Smooth muscle cell (in vitro differentiated cells): Measurements from ENCODE around the gene IL19. TPM values are rescaled to one million over a fixed set of nuclear protein-coding genes. Genes with fewer than 3 reads are reported as not detected.

Experiments used
- DNase-seq: peaks from one replicate; lab custom pipeline; 2025; ENCODE audit not compliant: unreplicated experiment; lab: John Stamatoyannopoulos, UW
- H2AFZ ChIP-seq: fragments of 200-600 bp; sonication (generic); 2 replicates; pipeline ENCODE4 v1.6.0; 2016; ENCODE audit warnings: antibody characterized with exemption, low read depth, mild to moderate bottlenecking
- H3F3A ChIP-seq: fragments of 200-600 bp; sonication (generic); 2 replicates; pipeline ENCODE4 v1.6.0; 2017; ENCODE audit warnings: antibody characterized with exemption, low read depth
- H3K27ac ChIP-seq: fragments of 200-600 bp; sonication (generic); 2 replicates; pipeline ENCODE4 v1.5.1; 2016; ENCODE audit warnings: low read depth, mild to moderate bottlenecking
- H3K27me3 ChIP-seq: fragments of 200-600 bp; sonication (generic); 2 replicates; pipeline ENCODE4 v1.6.1; 2016; ENCODE audit warnings: low read depth, mild to moderate bottlenecking
- H3K36me3 ChIP-seq: fragments of 200-600 bp; sonication (generic); 2 replicates; pipeline ENCODE4 v1.5.1; 2016; ENCODE audit warnings: low read depth
- H3K4me1 ChIP-seq: fragments of 200-600 bp; sonication (generic); 2 replicates; pipeline ENCODE4 v1.5.1; 2016; ENCODE audit warnings: low read depth
- H3K4me2 ChIP-seq: fragments of 200-600 bp; sonication (generic); 2 replicates; pipeline ENCODE4 v1.6.0; 2016; ENCODE audit warnings: mild to moderate bottlenecking
- H3K4me3 ChIP-seq: fragments of 200-600 bp; sonication (generic); 2 replicates; pipeline ENCODE4 v1.5.1; 2016; ENCODE audit warnings: mild to moderate bottlenecking
- H3K79me2 ChIP-seq: fragments of 200-600 bp; sonication (generic); 2 replicates; pipeline ENCODE4 v1.6.0; 2016; ENCODE audit warnings: low read depth, mild to moderate bottlenecking
- H3K9ac ChIP-seq: fragments of 200-600 bp; sonication (generic); 2 replicates; pipeline ENCODE4 v1.6.0; 2016; ENCODE audit warnings: low read depth
- H3K9me3 ChIP-seq: fragments of 200-600 bp; sonication (generic); replicated peaks from 2 replicates; pipeline ENCODE4 v1.5.1; 2016; ENCODE audit warnings: low read depth
- H4K20me1 ChIP-seq: fragments of 200-600 bp; sonication (generic); 2 replicates; pipeline ENCODE4 v1.6.0; 2016; ENCODE audit warnings: low read depth
- CTCF ChIP-seq: fragments of 200-600 bp; sonication (generic); IDR thresholded peaks from 2 replicates; pipeline ENCODE4 v1.5.1; 2017; ENCODE audit warnings: borderline replicate concordance, mild to moderate bottlenecking, antibody characterized with exemption; ENCODE audit not compliant: insufficient read depth, poor library complexity, severe bottlenecking
- WGBS: methylation state at CpG from one replicate; pipeline ENCODE4 v1.1.7; 2016; ENCODE audit warnings: low lambda C conversion rate; 5-methylcytosine and 5-hydroxymethylcytosine counted together
- polyA plus RNA-seq: library from polyadenylated mRNA; unstranded; fragments of >200 nt; fragmentation: Nextera tagmentation; extraction: Ambion mirVana; gene quantifications from 2 replicates; pipeline ENCODE4 v1.2.1, GENCODE V29; 2016
- total RNA-seq: library from RNA; depleted of rRNA; stranded (reverse); fragments of >200 nt; gene quantifications from 2 replicates; pipeline ENCODE4 v1.2.3, GENCODE V29; 2014

Gene IL19
- total and polyA plus RNA-seq, 2 experiments from 2014 or later = 0.35 TPM; not detected in 1

- no peaks in the 10 kb centered on the region for H3K79me2 ChIP-seq
- WGBS = 93% methylated on average over 2 of the region's 2 CpGs
- no peak for TF ChIP-seq CTCF
- no peaks in the 10 kb centered on the region for H3K36me3 ChIP-seq
- no peaks in the 10 kb centered on the region for H3F3A ChIP-seq
- H4K20me1 ChIP-seq = no peaks in the 10 kb centered on the region
- H3K27ac ChIP-seq = no peak overlapping the region
- DNase-seq = no peak
- no peak overlapping the region for H2AFZ ChIP-seq
- no peaks in the 10 kb centered on the region for H3K9me3 ChIP-seq
- H3K27me3 ChIP-seq = no peaks in the 10 kb centered on the region
- H3K4me2 ChIP-seq = no peak overlapping the region
- H3K4me3 ChIP-seq = no peak overlapping the region
- no peak overlapping the region for H3K9ac ChIP-seq
- no peaks in the 10 kb centered on the region for H3K4me1 ChIP-seq
Measured at GRCh38 chr1:206829875-206830274, 59.3 kb downstream of the IL19 start.

GRCh38 chr1:206831650-206832049, 61.1 kb downstream of the IL19 start:
- DNase-seq = no peak
- H3K27me3 ChIP-seq = no peaks in the 10 kb centered on the region
- no peak overlapping the region for H3K27ac ChIP-seq
- H3F3A ChIP-seq = no peaks in the 10 kb centered on the region
- no peak overlapping the region for H2AFZ ChIP-seq
- no peaks in the 10 kb centered on the region for H3K36me3 ChIP-seq
- no peak overlapping the region for H3K9ac ChIP-seq
- no peaks in the 10 kb centered on the region for H3K4me1 ChIP-seq
- no peaks in the 10 kb centered on the region for H3K79me2 ChIP-seq
- no peak for TF ChIP-seq CTCF
- no peak overlapping the region for H3K4me3 ChIP-seq
- no peak overlapping the region for H3K4me2 ChIP-seq
- H4K20me1 ChIP-seq = no peaks in the 10 kb centered on the region
- WGBS = 92% methylated on average over 4 of the region's 4 CpGs
- no peaks in the 10 kb centered on the region for H3K9me3 ChIP-seq

DNA sequence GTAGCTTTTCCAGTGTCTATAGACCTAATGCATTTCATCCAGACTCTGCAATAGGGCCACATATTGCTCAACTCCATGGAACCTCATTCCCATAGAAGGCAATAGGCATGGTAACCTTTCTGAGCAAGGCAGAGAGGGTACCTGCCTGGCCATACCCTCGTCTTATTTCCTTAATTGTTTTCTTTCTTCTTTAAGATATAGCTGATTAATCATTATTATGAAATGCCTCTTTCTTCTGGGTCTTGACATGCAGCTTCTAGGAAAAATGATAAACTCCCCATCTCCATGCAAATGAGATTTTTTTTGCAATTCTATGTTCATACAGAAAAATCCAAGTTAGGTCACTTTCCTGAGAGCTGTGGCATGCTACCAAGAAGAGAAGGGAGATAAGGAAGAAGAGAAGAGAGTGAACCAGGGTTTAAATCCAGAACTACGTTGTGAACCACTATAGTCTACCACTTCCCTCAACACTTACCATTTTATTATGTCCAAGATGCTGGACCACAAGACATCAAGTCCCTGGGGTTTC, 61.8 kb downstream of the IL19 start:
- WGBS = 71% methylated on average over 2 of the region's 2 CpGs
- H3K36me3 ChIP-seq = no peaks in the 10 kb centered on the region
- TF ChIP-seq CTCF = no peak
- H3K9ac ChIP-seq = no peak overlapping the region
- H3K9me3 ChIP-seq = no peaks in the 10 kb centered on the region
- H4K20me1 ChIP-seq = no peaks in the 10 kb centered on the region
- no peak overlapping the region for H3K27ac ChIP-seq
- H3K27me3 ChIP-seq = no peaks in the 10 kb centered on the region
- DNase-seq = no peak
- no peak overlapping the region for H2AFZ ChIP-seq
- no peak overlapping the region for H3K4me3 ChIP-seq
- H3K4me1 ChIP-seq = no peaks in the 10 kb centered on the region
- no peaks in the 10 kb centered on the region for H3K79me2 ChIP-seq
- H3F3A ChIP-seq = no peaks in the 10 kb centered on the region
- no peak overlapping the region for H3K4me2 ChIP-seq

GRCh38 chr1:206833106-206833680, 62.6 kb downstream of the IL19 start:
- H2AFZ ChIP-seq = no peak overlapping the region
- no peak overlapping the region for H3K27ac ChIP-seq
- no peaks in the 10 kb centered on the region for H3K4me1 ChIP-seq
- H3K4me3 ChIP-seq = no peak overlapping the region
- no peak for DNase-seq
- TF ChIP-seq CTCF = no peak
- no peaks in the 10 kb centered on the region for H3K36me3 ChIP-seq
- H3K79me2 ChIP-seq = no peaks in the 10 kb centered on the region
- no peaks in the 10 kb centered on the region for H3K9me3 ChIP-seq
- no peak overlapping the region for H3K9ac ChIP-seq
- 90% methylated on average over 2 of the region's 2 CpGs for WGBS
- H4K20me1 ChIP-seq = no peaks in the 10 kb centered on the region
- H3K27me3 ChIP-seq = no peaks in the 10 kb centered on the region
- H3F3A ChIP-seq = no peaks in the 10 kb centered on the region
- H3K4me2 ChIP-seq = no peak overlapping the region
